Measurements from ENCODE around the gene MYL7. TPM values are rescaled to one million over a fixed set of nuclear protein-coding genes. Genes with fewer than 3 reads are reported as not detected.
A peak's percentile ranks its signal among the peaks of the same experiment; 100 is the strongest.
"Not testable (repeated sequence)": the region's sequence is repeated elsewhere in the genome, so short reads cannot be mapped to it uniquely, and the experiment has no call there.

Gene MYL7
- total RNA-seq, 2 donors from 2014 or later = 1.4 TPM; not detected in 1

DNA sequence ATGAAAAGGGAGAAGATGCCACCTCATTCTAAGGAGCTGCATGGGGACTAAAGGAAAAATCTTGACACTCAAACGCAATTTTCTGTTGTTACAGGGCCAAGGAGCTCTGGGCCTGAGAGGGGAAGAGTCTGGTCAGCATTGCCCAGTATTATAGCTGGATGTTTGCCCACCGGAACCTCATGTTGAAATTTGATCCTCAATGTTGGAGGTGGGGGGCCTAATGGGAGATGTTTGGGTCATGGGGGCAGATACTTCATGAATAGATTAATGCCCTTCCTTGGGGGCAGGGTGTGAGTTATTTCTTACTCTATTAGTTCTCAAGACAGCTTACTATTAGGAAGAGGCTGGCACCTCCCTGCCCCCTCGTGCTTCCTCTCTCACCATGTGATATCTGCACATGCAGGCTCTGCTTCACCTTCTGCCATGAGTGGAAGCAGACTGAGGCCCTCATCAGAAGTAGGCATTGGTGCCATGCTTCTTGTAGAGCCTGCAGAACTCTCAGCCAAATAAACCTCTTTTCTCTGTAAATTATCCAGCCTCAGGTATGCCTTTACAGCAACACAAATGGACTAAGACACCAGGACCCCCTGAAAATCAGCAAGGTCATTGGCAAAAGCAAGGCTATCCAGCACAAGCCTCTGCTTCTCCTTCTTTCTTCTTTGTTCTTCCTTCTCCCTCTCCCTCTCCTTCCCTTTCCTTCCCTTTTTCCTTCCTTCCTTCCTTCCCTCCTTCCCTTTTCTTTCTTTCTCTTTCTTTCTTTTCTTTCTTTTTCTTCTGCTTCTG is 33.0 kb upstream of the MYL7 start:
- no peak for DNase-seq (ENCODE audit: low spot score)
- intact Hi-C loops (cut with DNase I) = no loop called here

DNA sequence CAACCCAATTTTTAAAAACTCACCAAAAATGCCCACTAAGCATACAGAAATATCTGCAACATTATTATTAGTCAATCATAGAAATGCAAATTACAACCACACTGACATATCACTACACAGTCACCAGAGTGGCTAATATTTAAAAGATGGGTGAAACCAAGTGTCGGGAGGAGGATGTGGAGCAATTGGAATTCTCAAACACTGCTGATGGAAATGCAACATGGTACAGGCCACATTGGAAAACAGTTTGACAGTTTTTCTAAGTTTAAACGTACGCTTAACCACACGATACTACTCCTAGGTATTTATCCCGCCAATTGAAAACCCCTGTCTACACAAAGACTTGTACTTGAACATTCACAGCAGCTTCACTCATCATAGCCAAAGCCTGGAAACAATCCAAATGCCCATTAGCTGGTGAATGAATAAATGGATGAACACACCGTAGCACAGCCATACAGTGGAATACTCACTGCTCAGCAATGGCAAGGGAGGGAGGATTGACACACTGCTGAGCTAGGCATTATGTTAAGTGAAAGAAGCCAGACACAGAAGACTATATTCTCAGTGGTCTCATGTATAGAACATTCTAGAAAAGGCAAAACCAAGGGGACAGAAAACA is 31.8 kb upstream of the MYL7 start:
- intact Hi-C loops (cut with DNase I) = no loop called here
- DNase-seq (ENCODE audit: low spot score) = no peak

DNA sequence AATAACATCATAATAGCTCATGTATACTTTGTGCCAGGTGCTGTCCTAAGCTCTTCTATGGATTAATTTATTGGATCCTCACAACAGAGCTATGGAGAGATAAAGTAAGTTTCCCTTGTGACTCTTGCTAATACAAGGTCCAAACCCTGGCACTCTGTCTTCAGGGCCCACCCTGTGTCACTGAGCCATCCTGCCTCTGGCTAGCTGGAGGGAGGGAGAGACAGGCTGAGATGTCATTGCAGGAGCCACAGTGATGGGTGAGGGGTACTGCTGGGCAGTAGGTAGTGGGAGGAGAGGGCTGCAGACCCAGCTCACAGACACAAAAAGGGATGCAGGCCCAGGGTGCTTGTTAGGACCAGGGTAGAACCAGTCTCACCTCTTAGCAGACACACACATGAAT is 31.2 kb upstream of the MYL7 start:
- intact Hi-C loops (cut with DNase I) = no loop called here
- DNase-seq (ENCODE audit: low spot score) = peak; percentile 35

- DNase-seq (ENCODE audit: low spot score) = peak; percentile 30
- intact Hi-C loops (cut with DNase I) = not testable (repeated sequence)
Measured at GRCh38 chr7:44171901-44172300, 30.8 kb upstream of the MYL7 start.

GRCh38 chr7:44167920-44168319 is 26.8 kb upstream of the MYL7 start:
- DNase-seq (ENCODE audit: low spot score) = no peak
- intact Hi-C loops (cut with DNase I) = no loop called here

GRCh38 chr7:44163591-44163990 is 22.5 kb upstream of the MYL7 start:
- DNase-seq (ENCODE audit: low spot score) = no peak
- intact Hi-C loops (cut with DNase I) = no loop called here

GRCh38 chr7:44162785-44163395 is 21.8 kb upstream of the MYL7 start:
- intact Hi-C loops (cut with DNase I) = no loop called here
- DNase-seq (ENCODE audit: low spot score) = no peak

DNA sequence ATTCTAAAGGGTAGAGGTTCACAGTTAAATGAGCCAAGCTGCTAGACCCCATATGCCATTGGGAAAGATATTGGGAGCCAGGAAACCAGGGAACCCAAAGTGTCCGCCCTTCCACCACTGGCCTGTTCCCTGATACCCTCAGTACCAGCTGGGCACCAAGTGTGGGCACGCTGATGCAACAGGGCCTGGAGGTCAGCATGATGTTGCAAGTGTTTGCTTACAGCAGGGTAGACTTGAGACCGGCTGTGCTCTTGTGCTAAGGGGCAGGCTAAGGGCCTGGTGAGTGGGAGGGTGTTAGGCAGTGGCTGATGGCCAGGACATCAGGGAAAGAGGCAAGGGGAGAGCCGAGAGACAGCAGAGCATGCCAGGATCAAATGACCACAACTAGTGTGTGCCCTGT is 21.0 kb upstream of the MYL7 start:
- DNase-seq (ENCODE audit: low spot score) = no peak
- intact Hi-C loops (cut with DNase I) = no loop called here

GRCh38 chr7:44161371-44161770 is 20.2 kb upstream of the MYL7 start:
- intact Hi-C loops (cut with DNase I) = no loop called here
- DNase-seq (ENCODE audit: low spot score) = no peak

DNA sequence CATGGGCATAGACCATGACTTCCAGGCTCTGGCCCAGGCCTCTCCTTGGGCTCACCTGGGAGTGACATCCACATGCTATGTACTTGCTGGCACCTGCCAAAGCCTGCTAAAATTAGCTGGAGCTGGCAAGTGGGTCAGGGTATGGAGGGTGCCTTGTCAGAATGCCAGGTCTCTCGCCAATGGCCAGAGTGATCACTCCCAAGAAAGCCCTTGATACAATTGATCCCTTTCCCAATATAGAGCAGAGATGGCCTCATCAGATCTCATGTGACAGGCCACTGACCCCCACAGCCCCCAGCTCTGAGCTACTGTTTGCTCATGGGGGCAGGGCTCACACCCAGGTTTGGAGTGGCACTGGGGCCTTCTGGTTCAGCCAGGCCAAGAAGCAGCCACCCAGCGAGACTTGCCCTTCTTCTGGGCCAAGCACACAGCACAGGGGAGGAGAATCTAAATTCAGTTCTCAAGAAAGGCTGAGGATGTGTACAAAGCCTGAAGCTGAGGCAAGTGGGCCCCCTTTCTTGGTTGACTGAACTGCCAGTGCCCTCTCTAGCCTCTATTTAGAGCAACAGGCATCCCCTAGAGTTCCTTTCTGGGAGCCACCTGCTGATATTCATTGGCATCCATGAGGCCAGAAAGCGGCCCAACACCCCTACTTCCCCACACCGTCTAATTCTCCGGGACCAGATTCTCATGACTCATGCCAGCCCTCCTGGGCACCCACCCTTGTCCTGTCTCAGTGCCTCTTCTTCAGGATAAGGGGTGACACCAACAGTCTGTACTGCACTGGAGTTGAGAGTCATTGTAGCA is 18.9 kb upstream of the MYL7 start:
- intact Hi-C loops (cut with DNase I) = no loop called here
- DNase-seq (ENCODE audit: low spot score) = peak; percentile 52

GRCh38 chr7:44158873-44159631 is 17.9 kb upstream of the MYL7 start:
- intact Hi-C loops (cut with DNase I) = no loop called here
- DNase-seq (ENCODE audit: low spot score) = peak; percentile 61

- peak; percentile 74 for DNase-seq (ENCODE audit: low spot score)
- intact Hi-C loops (cut with DNase I) = no loop called here
Measured at GRCh38 chr7:44158096-44158872, 17.2 kb upstream of the MYL7 start.

DNA sequence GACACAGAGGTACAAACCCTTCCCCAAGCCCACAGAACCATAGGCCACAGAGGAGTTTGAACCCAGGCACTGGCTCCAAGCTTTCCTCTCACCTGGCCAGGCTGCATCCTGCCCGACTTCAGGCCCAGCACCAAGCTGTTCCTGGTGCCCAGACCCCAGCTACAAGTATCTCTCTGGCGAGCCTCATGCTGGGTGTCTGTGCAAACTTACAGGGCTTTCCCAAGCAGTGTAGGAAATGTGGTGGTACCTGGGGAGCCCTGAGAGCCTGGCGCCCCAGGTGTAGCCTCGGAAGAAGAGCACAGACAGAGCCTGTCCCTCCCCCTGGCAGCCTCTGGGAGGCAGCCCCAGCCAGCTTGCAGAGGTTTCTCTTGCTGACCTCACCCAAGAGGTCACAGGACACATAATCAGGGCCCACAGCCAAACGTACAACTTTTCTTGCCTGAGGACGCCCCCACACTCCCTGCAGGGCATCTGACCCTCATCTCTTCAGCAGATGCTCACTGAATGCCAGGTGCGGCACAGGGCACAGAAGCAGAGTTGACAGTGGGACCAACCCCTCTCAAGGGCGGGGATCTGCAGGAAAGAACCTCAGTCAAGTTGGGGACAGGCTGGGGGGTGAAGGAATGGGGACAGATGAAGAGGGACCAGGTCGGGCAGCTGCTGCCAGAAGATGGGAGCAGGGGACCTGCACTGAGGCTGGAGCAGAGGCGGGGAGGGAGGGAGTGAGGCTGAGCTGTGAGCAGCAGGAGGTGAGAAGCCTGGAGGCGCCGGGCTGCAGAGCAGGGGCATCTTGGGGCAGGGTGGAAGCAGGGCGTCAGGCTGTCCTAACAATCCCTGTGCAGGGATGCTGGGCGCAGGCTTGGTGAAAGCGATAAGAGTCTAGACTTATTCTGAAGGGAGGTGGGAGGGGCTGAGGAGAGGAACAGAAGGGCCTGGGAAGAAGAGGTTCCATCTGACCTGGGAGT is 16.3 kb upstream of the MYL7 start:
- peak; percentile 74 for DNase-seq (ENCODE audit: low spot score)
- intact Hi-C loops (cut with DNase I) = no loop called here

DNA sequence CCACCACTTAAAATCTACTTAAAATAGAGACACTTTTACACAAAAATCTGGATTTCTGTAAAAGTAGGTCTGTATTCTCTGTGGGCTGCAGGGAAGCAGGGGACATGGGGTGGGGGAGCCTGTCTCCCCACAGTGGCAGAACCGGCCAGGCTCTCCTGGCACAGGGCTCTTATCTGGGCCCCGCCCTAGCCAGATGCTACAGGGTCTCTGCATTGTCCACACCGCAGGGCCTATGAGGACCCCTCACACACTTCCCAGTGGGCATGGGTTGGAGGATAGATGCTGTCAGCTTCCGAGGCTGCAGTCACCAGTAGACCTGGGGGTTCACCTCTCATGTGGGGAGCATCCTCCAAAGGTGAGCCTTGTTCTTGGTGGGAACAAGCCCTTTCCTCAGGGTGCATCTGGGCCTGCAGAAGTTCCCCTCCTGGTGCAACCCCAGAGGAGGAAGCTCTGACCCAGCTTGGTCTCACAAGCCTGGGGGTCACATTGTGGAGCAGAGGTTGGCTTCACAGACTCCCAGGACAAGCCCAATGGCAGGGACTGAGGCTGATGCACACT is 15.4 kb upstream of the MYL7 start:
- peak; percentile 63 for DNase-seq (ENCODE audit: low spot score)
- intact Hi-C loops (cut with DNase I) = no loop called here

- peak; percentile 71 for DNase-seq (ENCODE audit: low spot score)
- intact Hi-C loops (cut with DNase I) = no loop called here
Measured at GRCh38 chr7:44155191-44156185, 14.4 kb upstream of the MYL7 start.

GRCh38 chr7:44154703-44155102 is 13.6 kb upstream of the MYL7 start:
- intact Hi-C loops (cut with DNase I) = no loop called here
- DNase-seq (ENCODE audit: low spot score) = no peak

All from posterior vena cava (tissue), 2 donors.